GM19023 (cell line): ENCODE results near the gene CEP162.
"Not testable (repeated sequence)": the region's sequence is repeated elsewhere in the genome, so short reads cannot be mapped to it uniquely, and the experiment has no call there.

ENCODE experiments used
- ATAC-seq: cut with Tn5 transposase; IDR thresholded peaks from one replicate; pipeline ENCODE4 v1.9.1; 2021; ENCODE audit warnings: mild to moderate bottlenecking, moderate library complexity; ENCODE audit not compliant: unreplicated experiment

CEP162 gene

GRCh38 chr6:84093441-84094435 is 133.7 kb downstream of the CEP162 start:
- ATAC-seq = no peak

DNA sequence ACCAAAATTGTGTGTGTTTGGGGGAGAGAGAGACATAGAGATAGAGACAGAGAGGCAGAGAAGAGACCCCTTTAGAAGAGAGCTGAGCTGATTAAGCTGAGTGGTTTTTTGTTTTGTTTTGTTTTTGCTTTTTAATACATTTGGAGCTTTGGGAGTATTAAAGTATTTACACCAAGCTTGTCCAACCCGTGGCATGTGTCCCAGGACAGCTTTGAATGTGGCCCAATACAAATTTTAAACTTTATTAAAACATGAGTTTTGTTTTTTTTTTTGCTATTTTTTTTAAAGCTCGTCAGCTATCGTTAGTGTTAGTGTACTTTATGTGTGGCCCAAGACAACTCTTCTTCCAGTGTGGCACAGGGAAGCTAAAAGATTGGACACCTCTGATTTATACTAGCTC is 137.9 kb downstream of the CEP162 start:
- ATAC-seq = no peak

GRCh38 chr6:84089081-84089480 is 138.4 kb downstream of the CEP162 start:
- no peak for ATAC-seq

DNA sequence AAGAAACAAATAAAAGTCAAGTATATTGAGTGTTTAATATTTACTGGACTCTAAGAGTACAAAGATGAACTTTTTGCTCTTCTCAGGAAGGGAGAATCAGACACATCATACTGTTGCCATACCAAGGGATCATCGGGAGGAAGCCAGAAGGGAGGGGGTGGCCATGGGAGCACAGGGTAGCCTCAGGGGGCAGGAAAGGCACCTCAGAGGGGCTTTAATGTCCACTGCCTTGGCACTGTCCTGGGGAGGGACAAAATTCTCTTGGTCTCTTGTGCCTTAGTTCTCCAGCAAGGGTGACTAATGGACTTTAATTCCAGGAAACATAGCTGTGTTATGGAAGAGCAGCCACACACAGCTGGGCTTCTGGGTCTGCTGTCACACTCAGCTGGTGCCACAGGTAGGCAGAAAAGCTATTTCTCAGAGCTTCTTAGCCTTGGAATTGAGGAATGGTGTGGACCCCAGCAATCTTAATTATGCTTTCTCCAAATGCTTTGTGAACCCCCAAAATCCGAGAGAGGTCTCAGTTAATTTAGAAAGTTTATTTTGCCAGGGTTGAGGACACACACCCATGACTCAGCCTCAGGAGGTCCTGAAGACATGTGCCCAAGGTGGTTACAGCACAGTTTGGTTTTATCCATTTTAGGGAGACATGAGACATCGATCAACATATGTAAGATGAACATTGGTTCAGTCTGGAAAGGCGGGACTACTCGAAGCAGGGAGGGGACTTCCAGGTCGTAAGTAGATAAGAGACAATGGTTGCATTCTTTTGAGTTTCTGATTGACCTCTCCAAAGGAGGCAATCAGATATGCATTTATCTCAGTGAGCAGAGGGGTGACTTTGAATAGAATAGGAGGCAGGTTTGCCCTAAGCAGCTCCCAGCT is 140.7 kb downstream of the CEP162 start:
- ATAC-seq = no peak

DNA sequence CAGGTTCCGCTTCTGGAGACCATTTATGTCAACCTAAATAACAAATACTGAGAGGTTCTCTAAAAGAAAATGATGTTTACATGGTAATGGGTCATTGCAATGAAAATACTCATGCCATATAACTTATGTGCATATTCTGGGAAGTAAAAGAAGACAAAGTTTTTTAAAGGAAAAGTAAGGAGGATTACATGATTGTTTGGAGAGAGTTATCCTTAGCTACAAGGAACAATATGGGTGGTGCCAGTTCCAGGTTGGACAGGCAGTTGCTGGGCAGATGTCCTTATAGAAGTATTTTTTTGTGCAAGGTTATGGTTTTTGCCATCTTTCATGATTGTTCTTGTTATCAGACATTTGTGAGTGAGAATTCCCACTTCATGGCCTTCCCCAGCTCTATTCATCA is 141.4 kb downstream of the CEP162 start:
- ATAC-seq = no peak

- ATAC-seq = not testable (repeated sequence)
Measured at GRCh38 chr6:84084705-84085104, 142.7 kb downstream of the CEP162 start.

DNA sequence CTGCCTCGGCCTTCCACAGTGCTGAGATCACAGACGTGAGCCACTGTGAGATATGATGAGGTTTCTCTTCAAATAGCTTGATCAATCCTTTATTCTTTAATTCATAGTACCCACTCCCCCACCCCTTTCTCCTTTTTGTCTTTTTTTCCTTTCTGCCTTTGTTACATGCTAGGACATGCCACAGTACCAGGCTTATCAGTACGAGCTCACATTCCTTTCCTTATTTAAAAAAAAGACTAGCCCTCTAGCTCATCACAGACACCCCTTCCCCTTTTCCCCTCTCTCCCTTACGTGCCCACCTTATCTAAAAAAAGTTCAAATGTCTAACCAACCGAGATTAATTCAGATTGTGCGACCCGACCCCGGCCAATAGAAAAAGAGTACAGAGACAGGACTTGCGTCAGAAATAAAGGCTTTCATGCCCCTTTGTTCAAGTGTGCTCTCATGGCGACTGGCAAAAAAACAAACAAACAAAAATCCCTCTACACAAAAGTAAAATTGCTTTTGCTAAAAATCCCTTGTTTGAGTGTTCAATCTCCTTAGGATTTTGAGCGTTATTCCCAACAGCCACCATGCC is 144.7 kb downstream of the CEP162 start:
- no peak for ATAC-seq

DNA sequence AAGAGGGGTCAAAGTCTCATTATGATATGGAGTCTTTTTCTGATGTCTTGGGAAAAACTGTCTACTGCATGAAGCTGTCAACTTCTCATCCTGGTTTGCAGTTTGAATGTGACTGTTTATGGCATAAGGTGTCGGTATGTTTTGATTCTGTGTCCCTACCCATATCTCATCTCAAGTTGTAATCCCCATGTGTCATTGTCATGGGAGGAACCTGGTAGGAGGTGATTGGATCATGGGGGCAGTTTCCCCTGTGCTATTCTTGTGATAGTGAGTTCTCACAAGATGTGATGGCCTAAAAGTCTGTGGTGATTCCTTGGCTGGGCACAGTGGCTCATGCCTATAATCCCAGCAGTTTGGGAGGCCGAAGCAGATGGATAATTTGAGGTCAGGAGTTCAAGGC is 146.2 kb downstream of the CEP162 start:
- no peak for ATAC-seq

- no peak for ATAC-seq
Measured at GRCh38 chr6:84078335-84078734, 149.1 kb downstream of the CEP162 start.

DNA sequence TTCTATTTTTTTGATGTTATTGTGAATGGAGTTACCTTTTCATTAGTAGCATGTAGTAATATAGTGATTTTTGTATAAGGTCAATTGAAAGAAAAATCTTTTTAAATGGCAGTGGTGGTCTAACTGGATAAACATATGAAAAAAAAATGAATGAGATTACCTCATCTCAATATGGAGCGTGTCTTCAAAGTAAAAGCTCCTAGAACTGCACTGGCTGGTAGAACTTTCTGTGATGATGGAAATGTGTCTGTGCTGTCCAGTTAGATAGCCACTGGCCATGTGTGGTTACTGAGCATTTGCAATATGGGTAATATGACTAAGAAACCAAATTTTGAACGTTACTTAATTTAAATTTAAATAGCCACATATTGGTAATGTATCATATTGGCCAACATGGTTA is 149.8 kb downstream of the CEP162 start:
- ATAC-seq = no peak

DNA sequence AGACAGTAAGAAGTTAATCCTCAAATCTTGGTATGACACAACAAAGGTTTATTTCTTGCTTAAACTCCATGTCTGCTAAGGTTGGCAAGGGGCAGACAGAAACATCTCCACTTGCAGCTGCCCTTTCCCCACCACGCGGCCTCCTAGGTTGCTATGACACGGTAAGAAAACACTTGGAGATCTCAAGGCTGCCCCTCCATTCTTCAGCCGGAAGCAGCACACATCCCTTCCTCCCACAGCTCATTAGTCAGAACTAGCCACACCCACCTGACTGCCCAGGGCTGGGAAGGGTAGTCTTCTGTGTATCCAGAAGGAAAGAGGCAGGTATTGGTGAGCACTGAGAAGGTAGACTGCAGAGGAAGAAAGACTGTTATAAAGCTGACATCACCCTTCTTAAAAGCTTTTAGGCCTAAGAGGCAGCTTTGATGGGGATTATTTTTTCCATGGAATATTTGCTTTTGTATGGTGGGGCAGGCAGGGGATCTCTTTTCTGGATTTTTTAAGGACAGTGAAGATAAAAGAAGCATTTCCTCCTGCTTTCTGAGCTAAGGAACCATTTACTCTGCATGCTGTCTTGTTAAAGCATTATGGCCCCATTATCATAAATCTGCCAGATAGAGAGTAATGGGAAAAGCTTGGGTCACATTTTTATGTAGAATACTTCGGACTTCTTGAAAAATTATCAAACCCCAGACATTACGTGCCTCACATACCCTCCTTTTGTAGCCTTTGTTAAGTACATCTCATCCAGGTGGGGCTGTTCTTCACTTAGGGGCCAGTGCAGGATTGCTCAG is 152.3 kb downstream of the CEP162 start:
- ATAC-seq = no peak
